ENCODE data around the gene CNDP1.
"Not testable (repeated sequence)": the region's sequence is repeated elsewhere in the genome, so short reads cannot be mapped to it uniquely, and the experiment has no call there.

CNDP1 gene

GRCh38 chr18:74558096-74558495 lies 23.8 kb downstream of the CNDP1 start:
- no peaks in the 10 kb centered on the region for H3K36me3 Mint-ChIP-seq (ENCODE audit: low read depth)
- H3K9me3 Mint-ChIP-seq = no peaks in the 10 kb centered on the region
- no peak overlapping the region for H3K4me3 Mint-ChIP-seq
- no peak overlapping the region for H3K27ac Mint-ChIP-seq
- intact Hi-C loops (cut with micrococcal nuclease) = loop anchor here (10.0 kb wide), 1 partner anchor 63 kb away; the partner anchor contains the start of gene CNDP2
- H3K4me1 Mint-ChIP-seq (ENCODE audit: low read depth) = no peaks in the 10 kb centered on the region
- H3K27me3 Mint-ChIP-seq = peaks cover 31% of the 10 kb centered on the region

DNA sequence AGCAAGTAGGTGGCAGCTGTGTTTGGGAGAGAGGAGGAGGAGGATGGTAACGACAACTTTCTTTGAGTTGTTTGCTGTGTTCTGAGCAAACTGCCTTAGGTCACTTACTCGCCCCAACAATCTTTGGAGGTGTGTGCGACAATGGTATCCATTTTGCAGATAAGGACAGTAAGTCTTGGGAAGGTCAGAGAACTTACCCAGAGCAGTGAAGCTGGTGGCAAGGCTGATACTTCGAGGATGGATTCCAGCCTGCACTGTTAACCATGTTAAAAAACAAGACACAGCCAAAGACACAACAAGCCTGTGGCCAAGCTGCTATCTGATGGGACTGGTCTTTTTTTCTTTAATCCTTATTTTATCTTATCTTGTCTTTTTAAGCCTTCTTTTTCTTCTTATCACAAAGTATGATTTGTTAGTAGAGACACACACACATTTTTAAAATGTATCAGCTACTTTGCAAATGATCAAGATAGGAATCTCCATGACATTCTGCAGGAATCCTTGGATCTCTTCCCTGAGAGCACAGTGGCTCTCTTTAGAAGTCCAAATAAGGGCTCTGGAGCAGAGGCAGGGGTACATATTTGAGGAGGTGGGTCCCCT lies 27.9 kb downstream of the CNDP1 start:
- H3K27ac Mint-ChIP-seq = no peak overlapping the region
- no peak overlapping the region for H3K4me3 Mint-ChIP-seq
- H3K9me3 Mint-ChIP-seq = no peaks in the 10 kb centered on the region
- no peaks in the 10 kb centered on the region for H3K4me1 Mint-ChIP-seq (ENCODE audit: low read depth)
- H3K36me3 Mint-ChIP-seq (ENCODE audit: low read depth) = no peaks in the 10 kb centered on the region
- H3K27me3 Mint-ChIP-seq = peaks cover 16% of the 10 kb centered on the region
- intact Hi-C loops (cut with micrococcal nuclease) = no loop called here

DNA sequence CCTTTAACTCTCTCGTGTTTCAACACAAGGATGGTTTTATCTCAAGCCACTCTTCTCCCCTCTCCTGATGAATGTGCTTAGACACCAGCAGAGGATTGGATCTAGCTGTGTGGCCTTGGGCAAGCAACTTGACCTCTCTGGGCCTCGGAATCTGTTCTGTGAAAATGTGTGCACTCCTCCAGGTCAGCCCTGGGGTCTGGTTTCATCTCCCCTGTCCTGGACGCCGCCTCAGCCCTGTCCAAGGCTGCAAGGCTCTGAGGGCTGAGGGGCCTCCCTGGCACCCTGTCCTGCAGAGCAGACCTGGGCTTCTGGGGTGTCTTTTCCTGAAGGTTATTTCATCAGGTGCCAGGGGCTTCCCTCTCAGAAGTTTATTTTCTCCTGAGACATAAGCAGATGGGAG lies 28.5 kb downstream of the CNDP1 start:
- Mint-ChIP-seq H3K4me1 (ENCODE audit: low read depth) (peaks cover 4% of the 10 kb centered on the region), H3K4me3 (no peak overlapping the region), H3K9me3 (no peaks in the 10 kb centered on the region), H3K36me3 (ENCODE audit: low read depth) (no peaks in the 10 kb centered on the region), H3K27ac (no peak overlapping the region), H3K27me3 (peaks cover 13% of the 10 kb centered on the region)
- intact Hi-C loops (cut with micrococcal nuclease) = no loop called here

GRCh38 chr18:74563999-74564398 lies 29.7 kb downstream of the CNDP1 start:
- intact Hi-C loops (cut with micrococcal nuclease) = no loop called here
- no peak overlapping the region for H3K4me3 Mint-ChIP-seq
- no peak overlapping the region for H3K27ac Mint-ChIP-seq
- H3K36me3 Mint-ChIP-seq (ENCODE audit: low read depth) = no peaks in the 10 kb centered on the region
- H3K9me3 Mint-ChIP-seq = no peaks in the 10 kb centered on the region
- peaks cover 20% of the 10 kb centered on the region for H3K27me3 Mint-ChIP-seq
- H3K4me1 Mint-ChIP-seq (ENCODE audit: low read depth) = peaks cover 17% of the 10 kb centered on the region

- H3K36me3 Mint-ChIP-seq (ENCODE audit: low read depth); H3K9me3 Mint-ChIP-seq; H3K27ac Mint-ChIP-seq; intact Hi-C loops (cut with micrococcal nuclease); H3K4me3 Mint-ChIP-seq: not testable (repeated sequence)
- Mint-ChIP-seq H3K27me3 (peaks cover 23% of the 10 kb centered on the region), H3K4me1 (ENCODE audit: low read depth) (peaks cover 17% of the 10 kb centered on the region)
Measured at GRCh38 chr18:74565164-74565563, 30.9 kb downstream of the CNDP1 start.

- H3K27me3 Mint-ChIP-seq = peaks cover 25% of the 10 kb centered on the region
- H3K9me3 Mint-ChIP-seq; H3K36me3 Mint-ChIP-seq (ENCODE audit: low read depth); H3K27ac Mint-ChIP-seq; intact Hi-C loops (cut with micrococcal nuclease); H3K4me3 Mint-ChIP-seq: not testable (repeated sequence)
- peaks cover 17% of the 10 kb centered on the region for H3K4me1 Mint-ChIP-seq (ENCODE audit: low read depth)
Measured at GRCh38 chr18:74565993-74566392, 31.7 kb downstream of the CNDP1 start.

GRCh38 chr18:74567822-74568221 lies 33.5 kb downstream of the CNDP1 start:
- intact Hi-C loops (cut with micrococcal nuclease) = loop anchor here (2.0 kb wide), 1 partner anchor 27 kb away; no protein-coding TSS in a partner anchor
- peaks cover 17% of the 10 kb centered on the region for H3K4me1 Mint-ChIP-seq (ENCODE audit: low read depth)
- no peak overlapping the region for H3K4me3 Mint-ChIP-seq
- H3K27me3 Mint-ChIP-seq = peaks cover 24% of the 10 kb centered on the region
- no peaks in the 10 kb centered on the region for H3K9me3 Mint-ChIP-seq
- H3K36me3 Mint-ChIP-seq (ENCODE audit: low read depth) = no peaks in the 10 kb centered on the region
- peak overlapping the region; percentile 27 for H3K27ac Mint-ChIP-seq

- no peaks in the 10 kb centered on the region for H3K36me3 Mint-ChIP-seq (ENCODE audit: low read depth)
- peaks cover 21% of the 10 kb centered on the region for H3K4me1 Mint-ChIP-seq (ENCODE audit: low read depth)
- no peak overlapping the region for H3K27ac Mint-ChIP-seq
- no peaks in the 10 kb centered on the region for H3K9me3 Mint-ChIP-seq
- intact Hi-C loops (cut with micrococcal nuclease) = loop anchor here (2.0 kb wide), 1 partner anchor 25 kb away; no protein-coding TSS in a partner anchor
- H3K4me3 Mint-ChIP-seq = no peak overlapping the region
- H3K27me3 Mint-ChIP-seq = peaks cover 24% of the 10 kb centered on the region
Measured at GRCh38 chr18:74569401-74569800, 35.1 kb downstream of the CNDP1 start.

DNA sequence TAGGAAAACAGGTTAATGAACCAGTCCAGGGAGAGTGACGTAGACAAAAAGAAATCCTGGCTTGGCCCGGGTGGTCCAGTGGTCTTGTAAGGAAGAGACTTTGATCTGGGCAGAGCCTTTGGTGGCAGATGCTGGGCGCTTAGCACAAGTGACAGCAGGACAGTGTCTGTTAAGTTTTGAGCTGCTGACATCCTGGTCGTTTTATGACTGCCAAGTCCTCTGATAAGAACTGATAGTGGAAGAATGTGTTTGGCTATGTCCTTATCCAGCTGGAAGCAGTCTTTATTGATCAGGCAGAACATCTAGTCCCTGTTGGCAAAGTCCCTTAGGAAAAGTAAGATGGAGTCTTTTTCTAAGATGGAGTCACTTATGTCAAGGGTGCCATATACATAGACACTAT lies 36.0 kb downstream of the CNDP1 start:
- Mint-ChIP-seq H3K4me3 (no peak overlapping the region), H3K9me3 (no peaks in the 10 kb centered on the region), H3K27ac (no peak overlapping the region), H3K4me1 (ENCODE audit: low read depth) (peaks cover 27% of the 10 kb centered on the region), H3K36me3 (ENCODE audit: low read depth) (no peaks in the 10 kb centered on the region), H3K27me3 (peaks cover 26% of the 10 kb centered on the region)
- intact Hi-C loops (cut with micrococcal nuclease) = no loop called here

GRCh38 chr18:74571895-74572680 lies 37.8 kb downstream of the CNDP1 start:
- no peak overlapping the region for H3K4me3 Mint-ChIP-seq
- H3K9me3 Mint-ChIP-seq = no peaks in the 10 kb centered on the region
- intact Hi-C loops (cut with micrococcal nuclease) = no loop called here
- H3K4me1 Mint-ChIP-seq (ENCODE audit: low read depth) = peaks cover 35% of the 10 kb centered on the region
- no peak overlapping the region for H3K27ac Mint-ChIP-seq
- no peaks in the 10 kb centered on the region for H3K36me3 Mint-ChIP-seq (ENCODE audit: low read depth)
- peaks cover 26% of the 10 kb centered on the region for H3K27me3 Mint-ChIP-seq

- Mint-ChIP-seq H3K9me3 (no peaks in the 10 kb centered on the region), H3K4me1 (ENCODE audit: low read depth) (peaks cover 28% of the 10 kb centered on the region), H3K36me3 (ENCODE audit: low read depth) (no peaks in the 10 kb centered on the region), H3K27ac (no peak overlapping the region), H3K4me3 (no peak overlapping the region), H3K27me3 (peaks cover 27% of the 10 kb centered on the region)
- intact Hi-C loops (cut with micrococcal nuclease) = no loop called here
Measured at GRCh38 chr18:74573053-74573452, 38.8 kb downstream of the CNDP1 start.

- Mint-ChIP-seq H3K27me3 (peaks cover 20% of the 10 kb centered on the region), H3K4me3 (no peak overlapping the region), H3K27ac (peak overlapping the region; percentile 51), H3K36me3 (ENCODE audit: low read depth) (no peaks in the 10 kb centered on the region), H3K4me1 (ENCODE audit: low read depth) (peaks cover 18% of the 10 kb centered on the region), H3K9me3 (no peaks in the 10 kb centered on the region)
- intact Hi-C loops (cut with micrococcal nuclease) = no loop called here
Measured at GRCh38 chr18:74574916-74575315, 40.6 kb downstream of the CNDP1 start.

- Mint-ChIP-seq H3K27ac (no peak overlapping the region), H3K36me3 (ENCODE audit: low read depth) (no peaks in the 10 kb centered on the region), H3K27me3 (peaks cover 14% of the 10 kb centered on the region), H3K9me3 (no peaks in the 10 kb centered on the region), H3K4me3 (no peak overlapping the region), H3K4me1 (ENCODE audit: low read depth) (peaks cover 27% of the 10 kb centered on the region)
- intact Hi-C loops (cut with micrococcal nuclease) = no loop called here
Measured at GRCh38 chr18:74577019-74577418, 42.7 kb downstream of the CNDP1 start.

DNA sequence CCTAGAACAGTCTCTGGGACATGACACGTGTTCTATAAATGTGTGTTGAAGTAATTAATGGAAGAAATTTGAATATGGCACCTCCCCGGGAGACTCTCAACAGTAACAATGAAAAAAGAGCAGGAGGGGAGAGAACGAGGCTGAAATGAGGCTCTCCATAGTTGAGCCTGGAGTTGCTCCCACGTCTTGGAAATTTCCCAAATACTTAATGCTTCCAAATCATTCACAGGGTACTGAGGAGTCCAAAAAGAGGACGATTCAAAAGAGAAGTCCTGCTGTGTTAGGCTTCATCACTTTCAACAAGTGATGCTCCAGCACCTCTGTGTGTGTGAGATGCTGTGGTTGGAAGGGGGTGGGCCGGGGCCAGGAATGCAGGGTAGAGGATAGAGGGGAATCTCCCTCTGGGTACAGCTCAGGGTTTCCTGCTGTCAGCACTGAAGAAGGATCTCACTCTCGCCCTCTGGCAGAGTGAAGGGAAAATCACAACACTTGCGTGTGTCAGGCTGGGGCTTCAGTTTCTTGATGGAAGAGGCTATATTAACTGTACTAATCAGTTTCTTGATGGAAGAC lies 45.3 kb downstream of the CNDP1 start:
- H3K27ac Mint-ChIP-seq = no peak overlapping the region
- no peak overlapping the region for H3K4me3 Mint-ChIP-seq
- intact Hi-C loops (cut with micrococcal nuclease) = no loop called here
- peaks cover 27% of the 10 kb centered on the region for H3K4me1 Mint-ChIP-seq (ENCODE audit: low read depth)
- no peaks in the 10 kb centered on the region for H3K36me3 Mint-ChIP-seq (ENCODE audit: low read depth)
- no peaks in the 10 kb centered on the region for H3K9me3 Mint-ChIP-seq
- peaks cover 12% of the 10 kb centered on the region for H3K27me3 Mint-ChIP-seq

All from dendritic cell treated with granulocyte-macrophage colony-stimulating factor and Interleukin-4, amounts not matched to agents 40 ng/mL and 50 ng/mL, for 4 days (primary cell).